Forelimb muscle (tissue), 1 donor: ENCODE results near the gene PCYT1A. TPM values are rescaled to one million over a fixed set of nuclear protein-coding genes. Genes with fewer than 3 reads are reported as not detected.
"Not testable (repeated sequence)": the region's sequence is repeated elsewhere in the genome, so short reads cannot be mapped to it uniquely, and the experiment has no call there.

Experiments used
- DNase-seq: peaks from one replicate; pipeline ENCODE4 v3.0.0-alpha.2; 2013; ENCODE audit warnings: low read depth
- polyA plus RNA-seq: library from polyadenylated mRNA; unstranded; fragments of 120-200 nt; gene quantifications from one replicate; pipeline ENCODE4 v1.2.1, GENCODE V29; 2013; ENCODE audit not compliant: insufficient read length

Gene PCYT1A
- polyA plus RNA-seq, 1 donor: 44.7 TPM

DNA sequence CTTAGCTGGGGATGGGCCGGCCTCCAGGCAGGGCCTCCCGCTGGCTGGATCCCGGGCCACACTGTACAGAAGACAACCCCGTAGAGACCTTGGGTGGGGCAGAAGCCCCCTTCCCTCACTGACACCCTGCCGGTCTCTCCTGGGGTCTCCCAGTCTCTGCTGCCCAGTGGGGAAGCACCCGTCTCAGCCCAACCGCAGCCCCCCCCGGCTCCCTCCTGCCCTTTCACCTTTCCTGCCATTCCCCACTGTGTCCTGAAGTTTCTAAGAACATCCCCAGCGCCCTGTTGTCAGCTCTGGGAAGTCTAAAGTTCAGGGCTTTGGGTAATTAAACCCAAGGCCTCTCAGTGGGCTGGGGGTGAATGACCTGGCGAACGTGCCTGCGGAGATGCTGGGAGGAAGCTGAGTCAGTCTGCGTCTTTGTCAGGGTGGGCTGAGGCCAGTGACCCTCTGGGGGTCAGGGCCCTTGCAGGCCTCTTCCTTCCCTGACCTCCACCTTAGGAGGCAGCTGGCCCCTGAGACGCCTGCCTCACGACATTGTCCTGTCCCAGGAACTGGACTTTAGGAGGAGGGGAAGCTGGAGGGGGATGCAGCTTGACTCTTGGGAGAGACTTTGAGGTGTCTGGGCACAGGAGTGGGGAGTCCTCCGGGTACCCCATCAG, 72.6 kb downstream of the PCYT1A start:
- no peak for DNase-seq

DNA sequence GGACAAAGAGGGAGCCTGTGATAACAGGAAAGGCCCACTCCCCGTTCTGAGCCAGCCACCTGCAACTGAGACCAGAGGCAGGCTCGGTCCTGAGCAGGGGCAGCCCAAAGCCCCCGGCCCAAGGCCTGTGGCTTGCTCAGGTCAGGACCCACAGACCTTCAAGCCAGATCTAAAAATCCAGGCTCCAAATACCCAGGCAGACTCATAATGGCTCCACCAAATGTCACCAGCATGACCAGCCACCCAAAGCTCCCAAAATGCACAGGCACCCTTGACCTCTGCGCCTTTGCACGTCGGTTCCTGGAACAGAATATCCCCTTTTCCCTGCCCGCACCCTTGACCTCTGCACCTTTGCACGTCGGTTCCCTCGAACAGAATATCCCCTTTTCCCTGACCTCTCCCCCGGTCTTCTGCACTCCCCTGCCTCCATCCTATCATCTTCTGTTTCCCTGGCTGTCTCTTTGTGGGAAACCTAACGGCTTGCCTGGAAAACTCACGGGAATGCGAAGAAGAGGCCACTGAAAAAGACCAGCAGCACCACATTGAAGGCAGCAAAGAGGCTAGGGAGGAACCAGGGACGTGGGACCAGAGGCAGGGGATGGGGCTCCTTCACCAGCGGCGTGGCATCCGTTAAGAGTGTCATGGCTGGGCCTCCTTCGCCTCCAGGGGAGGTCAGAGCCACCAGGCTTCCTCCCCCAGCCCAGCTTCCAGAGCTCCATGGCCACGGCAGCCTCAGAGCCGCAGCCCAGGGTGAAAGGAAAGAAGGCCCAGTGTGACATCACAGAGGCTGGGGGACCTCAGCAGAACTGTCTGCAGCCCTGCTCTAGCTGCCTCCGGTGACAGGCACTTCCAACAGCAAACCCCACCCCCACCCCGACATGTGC, 76.6 kb downstream of the PCYT1A start, which contains the start of gene ZDHHC19:
ZDHHC19 (minus strand) TSS at position 728 of the 884 bp plus-strand sequence; CDS start at position 643, 85 bp downstream.
- no peak for DNase-seq

DNA sequence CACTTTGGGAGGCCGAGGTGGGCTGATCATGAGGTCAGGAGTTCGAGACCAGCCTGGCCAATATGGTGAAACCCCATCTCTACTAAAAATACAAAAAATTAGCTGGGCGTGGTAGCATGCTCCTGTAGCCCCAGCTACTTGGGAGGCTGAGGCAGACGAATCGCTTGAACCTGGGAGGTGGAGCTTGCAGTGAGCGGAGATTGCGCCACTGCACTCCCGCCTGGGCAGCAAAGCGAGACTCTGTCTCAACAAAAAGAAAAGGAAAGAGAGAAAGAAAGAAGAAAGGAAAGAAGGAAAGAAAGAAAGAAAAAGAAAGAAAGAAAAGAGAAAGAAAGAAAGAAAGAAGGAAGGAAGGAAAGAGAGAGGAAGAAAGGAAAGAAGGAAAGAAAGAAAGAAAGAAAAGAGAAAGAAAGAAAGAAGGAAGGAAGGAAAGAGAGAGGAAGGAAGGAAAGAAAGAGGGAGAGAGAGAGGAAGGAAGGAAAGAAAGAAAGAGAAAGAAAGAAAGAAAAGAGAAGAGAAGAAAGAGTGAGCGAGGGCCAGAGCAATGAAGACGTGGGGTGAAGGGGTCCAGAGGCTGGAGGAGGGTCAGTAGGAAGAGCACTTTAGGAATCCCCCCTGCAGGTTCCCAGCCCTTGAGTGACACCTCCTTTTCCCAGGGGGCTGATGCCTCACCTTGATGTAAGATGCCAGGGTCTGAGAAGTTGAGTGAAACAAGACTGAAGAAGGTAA, 77.4 kb downstream of the PCYT1A start:
- DNase-seq: not testable (repeated sequence)

DNA sequence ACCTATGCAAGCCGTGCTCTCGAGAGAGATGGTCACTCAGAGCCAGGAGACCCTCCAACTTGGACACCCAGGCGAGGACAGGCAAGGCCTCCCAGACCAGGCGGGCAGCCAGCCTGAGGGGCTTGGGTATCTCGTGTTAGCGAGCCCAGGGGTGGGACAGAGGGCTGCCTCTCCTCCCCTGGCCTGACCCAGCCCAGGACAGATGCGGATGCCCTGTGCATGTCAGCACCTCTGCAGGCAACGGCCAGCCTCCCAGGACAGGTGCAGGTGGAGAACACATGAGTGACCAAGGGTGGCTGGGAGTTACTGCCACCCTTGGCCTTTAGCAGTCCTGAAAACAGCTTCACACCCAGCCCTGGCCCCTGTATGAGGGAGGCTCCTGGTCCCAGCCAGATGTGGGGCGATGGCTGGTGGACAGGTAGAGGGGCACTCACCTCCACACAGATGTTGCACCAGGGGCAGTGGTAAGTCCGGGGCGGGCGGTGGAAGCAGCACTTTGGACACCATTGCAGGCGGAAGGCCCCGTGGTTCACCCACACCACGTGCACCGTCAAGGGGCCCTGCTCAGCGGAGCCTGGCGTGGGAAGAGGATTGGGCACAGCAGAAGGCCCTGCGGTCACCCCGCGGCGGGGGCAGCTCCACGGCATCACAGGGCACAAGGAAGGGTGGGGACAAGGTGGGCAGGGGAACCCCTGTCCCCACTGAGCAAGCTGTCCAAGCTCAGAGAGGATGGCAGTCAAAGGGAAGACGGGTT, 78.4 kb downstream of the PCYT1A start:
- no peak for DNase-seq

GRCh38 chr3:196207833-196208607, 79.5 kb downstream of the PCYT1A start:
- DNase-seq: no peak

DNA sequence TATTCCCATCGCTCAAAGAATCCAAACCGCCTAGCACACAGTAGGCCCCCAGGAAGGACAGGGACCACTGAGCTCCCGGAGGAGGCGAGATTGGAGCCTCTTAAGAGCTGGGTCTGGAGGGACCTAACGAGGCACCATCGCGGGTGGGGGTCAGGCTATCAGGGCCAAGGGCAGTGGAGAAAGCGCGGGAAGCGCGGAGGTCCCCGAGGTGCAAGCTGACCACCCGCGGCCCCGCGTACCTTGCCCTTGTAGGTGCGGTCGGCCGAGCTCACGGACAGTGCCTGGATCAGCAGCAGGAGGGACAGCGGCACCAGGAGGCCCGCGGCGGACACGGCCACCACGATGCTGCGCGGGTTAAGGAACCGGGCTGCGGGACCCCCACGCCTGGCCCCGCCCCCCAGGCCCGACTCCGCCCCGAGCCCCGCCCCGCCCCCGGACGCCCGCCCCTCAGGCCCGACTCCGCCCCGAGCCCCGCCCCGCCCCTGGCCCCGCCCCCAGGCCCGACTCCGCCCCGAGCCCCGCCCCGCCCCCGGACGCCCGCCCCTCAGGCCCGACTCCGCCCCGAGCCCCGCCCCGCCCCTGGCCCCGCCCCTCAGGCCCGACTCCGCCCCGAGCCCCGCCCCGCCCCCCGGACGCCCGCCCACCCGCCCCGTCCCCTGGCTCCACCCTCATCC, 80.2 kb downstream of the PCYT1A start:
- DNase-seq: no peak

DNA sequence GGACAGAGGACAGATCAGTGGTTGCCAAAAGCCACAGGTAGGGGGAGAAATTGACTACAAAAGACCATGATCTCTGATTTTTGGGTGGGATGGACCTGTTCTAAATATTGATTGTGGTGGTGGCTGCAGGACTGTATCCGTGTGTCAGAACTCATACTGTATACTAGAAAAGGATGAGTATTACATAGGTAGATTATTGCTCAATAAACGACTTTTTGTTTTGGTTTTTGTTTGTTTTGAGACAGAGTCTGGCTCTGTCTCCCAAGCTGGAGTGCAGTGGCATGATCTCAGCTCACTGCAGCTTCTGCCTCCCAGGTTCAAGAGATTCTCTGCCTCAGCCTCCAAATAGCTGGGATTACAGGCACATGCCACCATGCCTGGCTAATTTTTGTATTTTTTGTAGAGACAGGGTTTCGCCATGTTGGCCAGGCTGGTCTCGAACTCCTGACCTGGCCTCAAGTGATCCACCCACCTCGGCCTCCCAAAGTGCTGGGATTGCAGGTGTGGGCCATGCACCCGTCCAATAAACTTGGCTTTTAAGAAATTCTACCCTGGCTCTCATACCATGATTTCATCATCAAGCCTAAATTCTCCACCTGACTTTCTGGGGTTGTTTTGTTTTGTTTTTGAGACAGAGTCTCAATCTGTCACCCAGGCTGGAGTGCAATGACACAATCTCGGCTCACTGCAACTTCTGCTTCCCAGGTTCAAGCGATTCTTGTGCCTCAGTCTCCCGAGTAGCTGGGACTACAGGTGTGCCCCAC, 81.9 kb downstream of the PCYT1A start:
- not testable (repeated sequence) for DNase-seq

GRCh38 chr3:196203846-196204245, 83.7 kb downstream of the PCYT1A start:
- no peak for DNase-seq

DNA sequence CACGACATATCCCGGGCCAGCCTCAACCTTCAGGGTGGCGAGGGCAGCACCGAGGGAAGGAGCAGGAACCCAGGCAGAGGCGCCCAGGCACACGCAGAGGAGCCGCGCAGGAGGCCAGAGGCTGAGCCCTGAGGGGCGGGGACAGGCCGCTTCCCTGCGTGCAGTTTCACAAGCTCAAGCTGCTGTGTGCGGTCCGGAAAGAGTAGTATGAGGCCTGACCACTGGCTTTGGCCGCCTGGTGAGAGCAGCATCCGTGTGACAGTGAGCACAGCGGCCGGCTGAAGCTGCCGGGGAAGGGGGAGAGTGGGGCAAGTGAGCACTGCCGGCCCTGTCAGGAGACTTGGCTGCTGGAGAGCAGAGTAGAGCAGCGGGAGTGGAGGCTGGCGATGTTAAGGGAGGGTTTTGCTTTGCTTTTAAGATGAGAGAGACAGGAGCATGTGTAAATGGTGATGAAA, 85.0 kb downstream of the PCYT1A start:
- no peak for DNase-seq

DNA sequence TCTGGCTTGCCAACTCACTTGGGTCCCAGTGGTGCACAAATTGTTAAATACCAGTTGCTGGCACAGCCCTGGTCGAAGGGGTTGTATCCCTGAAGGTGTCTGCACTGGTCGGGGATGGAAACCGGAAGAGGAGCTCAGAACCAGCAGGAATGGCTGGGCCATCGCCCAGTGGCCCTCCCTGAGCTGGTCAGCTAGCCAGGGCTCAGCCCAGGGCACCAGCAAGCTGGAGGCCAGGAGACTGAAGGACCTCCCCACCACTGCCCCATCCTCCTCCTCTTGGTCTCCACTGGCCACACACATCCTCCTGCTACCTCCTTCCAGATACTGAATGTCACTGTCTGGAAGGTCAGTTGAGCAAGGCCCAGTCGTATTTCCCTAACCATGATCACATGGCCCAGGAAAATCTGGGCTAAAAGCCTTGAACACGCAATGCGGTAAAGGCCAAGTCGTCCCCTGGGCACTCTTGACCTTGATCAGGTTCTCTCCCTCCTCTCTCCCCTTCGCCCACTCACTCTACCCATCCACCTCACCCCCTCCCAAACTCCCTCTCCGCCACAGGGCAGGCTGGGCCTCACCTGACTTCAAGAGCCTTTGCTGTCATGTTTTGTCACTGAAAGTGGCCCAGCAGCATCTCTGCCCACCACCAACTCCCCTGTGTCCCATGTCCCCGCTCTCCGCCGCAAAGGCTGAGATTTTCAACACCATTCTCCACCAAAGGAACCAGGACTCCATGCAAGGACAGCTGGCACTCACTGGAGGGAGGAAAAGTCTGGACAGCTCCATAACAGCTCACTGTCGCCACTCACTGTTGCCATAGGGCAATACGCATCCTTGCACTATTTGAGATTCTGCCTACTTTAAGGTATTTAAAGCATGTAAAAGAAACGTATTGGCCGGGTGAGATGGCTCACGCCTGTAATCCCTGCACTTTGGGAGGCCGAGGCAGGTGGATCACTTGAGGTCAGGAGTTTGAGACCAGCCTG, 88.5 kb downstream of the PCYT1A start:
- DNase-seq: no peak

- DNase-seq: no peak
These were observed 89.3 kb downstream of the PCYT1A start for GRCh38 chr3:196198081-196198675.

DNA sequence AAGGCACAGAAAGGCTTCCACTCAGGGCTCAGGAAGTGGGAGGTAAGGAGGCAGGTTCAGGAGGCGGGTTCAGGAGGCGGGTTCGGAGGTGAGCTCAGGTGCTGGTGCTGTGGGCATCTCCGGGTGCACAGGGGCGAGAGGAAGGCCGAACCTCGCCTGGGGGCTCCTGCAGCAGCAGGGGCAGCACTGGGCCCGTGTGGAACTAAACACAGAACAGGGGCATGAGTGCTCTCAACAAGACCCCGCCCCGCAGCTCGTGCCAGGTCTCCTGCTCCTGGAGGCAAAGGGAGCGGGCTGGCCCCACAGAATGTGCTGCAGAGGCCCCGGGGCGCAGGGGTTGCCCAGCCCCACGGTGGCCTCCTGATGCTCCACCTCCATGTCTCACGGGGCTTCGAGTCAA, 90.0 kb downstream of the PCYT1A start:
- no peak for DNase-seq

- DNase-seq: no peak
These were observed 91.8 kb downstream of the PCYT1A start for GRCh38 chr3:196195664-196196265.

- DNase-seq: no peak
These were observed 93.0 kb downstream of the PCYT1A start for GRCh38 chr3:196194542-196194915.

GRCh38 chr3:196193736-196194541, 93.6 kb downstream of the PCYT1A start:
- no peak for DNase-seq

DNA sequence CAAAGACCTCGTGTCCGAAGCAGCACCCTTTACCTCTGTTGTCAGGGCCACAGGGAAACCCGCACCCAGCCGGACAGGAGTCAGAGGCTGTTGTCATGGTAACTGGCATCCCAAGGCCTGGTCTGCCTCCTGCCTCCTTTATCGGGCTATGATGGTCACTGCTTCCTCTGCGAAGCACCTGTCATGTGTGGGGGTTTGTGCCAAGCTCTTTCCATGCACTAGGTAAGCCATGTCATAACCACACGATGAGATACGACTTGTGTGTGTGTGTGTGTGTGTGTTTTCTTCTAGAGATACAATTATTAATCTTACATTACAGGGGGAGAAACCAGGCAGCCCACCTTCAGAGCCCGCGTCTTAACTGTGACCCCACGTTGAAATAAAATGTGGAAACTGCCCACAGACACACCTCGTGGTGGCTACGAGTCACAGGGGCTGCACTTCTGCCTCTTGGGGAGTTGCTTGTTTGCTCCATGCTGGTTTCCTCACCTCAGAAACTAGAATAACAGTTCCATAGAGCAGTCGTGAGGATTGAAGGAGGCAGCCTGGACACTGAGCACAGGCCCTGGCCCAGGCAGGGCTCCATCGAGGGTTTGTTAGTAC, 94.3 kb downstream of the PCYT1A start:
- DNase-seq: no peak
